H9 (cell line): ENCODE results near the gene EPHX1. TPM values are rescaled to one million over a fixed set of nuclear protein-coding genes. Genes with fewer than 3 reads are reported as not detected.

ENCODE experiments used
- DNase-seq: peaks from one replicate; pipeline ENCODE4 v3.0.0-alpha.2; 2017
- H2AFZ ChIP-seq: one replicate; pipeline ENCODE4 v1.6.1; 2013; ENCODE audit warnings: mild to moderate bottlenecking, low read length, control low read depth, moderate library complexity
- H2AK5ac ChIP-seq: 2 replicates; pipeline ENCODE4 v1.6.1; 2013; ENCODE audit warnings: low read length, control low read depth, mixed read lengths; ENCODE audit not compliant: insufficient read length
- H2BK120ac ChIP-seq: one replicate; pipeline ENCODE4 v1.6.1; 2013; ENCODE audit warnings: low read depth, mild to moderate bottlenecking, low read length, control low read depth, inconsistent platforms; ENCODE audit not compliant: poor library complexity, severe bottlenecking
- H2BK12ac ChIP-seq: 2 replicates; pipeline ENCODE4 v1.6.1; 2013; ENCODE audit warnings: low read length, control low read depth, mixed read lengths, low read depth; ENCODE audit not compliant: insufficient read length
- H2BK15ac ChIP-seq: 2 replicates; pipeline ENCODE4 v1.6.1; 2013; ENCODE audit warnings: low read depth, low read length, control low read depth
- H2BK20ac ChIP-seq: one replicate; pipeline ENCODE4 v1.6.1; 2013; ENCODE audit warnings: low read depth, mild to moderate bottlenecking, low read length, control low read depth, inconsistent platforms; ENCODE audit not compliant: poor library complexity, severe bottlenecking
- H2BK5ac ChIP-seq: 2 replicates; pipeline ENCODE4 v1.6.1; 2013; ENCODE audit warnings: low read length, control low read depth, mixed read lengths; ENCODE audit not compliant: insufficient read length
- H3K14ac ChIP-seq: 2 replicates; pipeline ENCODE4 v1.6.1; 2013; ENCODE audit warnings: low read length, control low read depth; ENCODE audit not compliant: insufficient read depth
- H3K18ac ChIP-seq: 2 replicates; pipeline ENCODE4 v1.6.1; 2013; ENCODE audit warnings: low read depth, mild to moderate bottlenecking, mixed read lengths, low read length, control low read depth; ENCODE audit not compliant: insufficient read length
- H3K23ac ChIP-seq: 2 replicates; pipeline ENCODE4 v1.6.1; 2013; ENCODE audit warnings: low read length, control low read depth, mixed read lengths, low read depth; ENCODE audit not compliant: insufficient read length
- H3K23me2 ChIP-seq: 2 replicates; pipeline ENCODE4 v1.6.1; 2013; ENCODE audit warnings: low read depth, mild to moderate bottlenecking, mixed read lengths, low read length, control low read depth; ENCODE audit not compliant: insufficient read length, poor library complexity, severe bottlenecking
- H3K27ac ChIP-seq: 2 replicates; pipeline ENCODE4 v1.5.1; 2013; ENCODE audit warnings: low read length, control low read depth, mixed read lengths, low read depth; ENCODE audit not compliant: insufficient read length
- H3K27me3 ChIP-seq: 2 replicates; pipeline ENCODE4 v1.6.1; 2013; ENCODE audit warnings: low read length, control low read depth, inconsistent platforms; ENCODE audit not compliant: insufficient read depth
- H3K4ac ChIP-seq: 2 replicates; pipeline ENCODE4 v1.6.1; 2013; ENCODE audit warnings: low read depth, mild to moderate bottlenecking, control low read depth, inconsistent platforms, low read length, moderate library complexity
- H3K4me1 ChIP-seq: 2 replicates; pipeline ENCODE4 v1.6.1; 2013; ENCODE audit warnings: low read length, control low read depth, inconsistent platforms; ENCODE audit not compliant: insufficient read depth
- H3K4me2 ChIP-seq: 2 replicates; pipeline ENCODE4 v1.6.1; 2013; ENCODE audit warnings: low read length, control low read depth, mixed read lengths; ENCODE audit not compliant: insufficient read length, insufficient read depth
- H3K56ac ChIP-seq: 2 replicates; pipeline ENCODE4 v1.6.1; 2013; ENCODE audit warnings: low read depth, mild to moderate bottlenecking, mixed read lengths, low read length, control low read depth; ENCODE audit not compliant: insufficient read length
- H3K79me1 ChIP-seq: 2 replicates; pipeline ENCODE4 v1.6.1; 2013; ENCODE audit warnings: low read depth, mild to moderate bottlenecking, moderate library complexity, low read length, control low read depth, inconsistent platforms; ENCODE audit not compliant: insufficient read depth, poor library complexity, severe bottlenecking
- H3K79me2 ChIP-seq: 2 replicates; pipeline ENCODE4 v1.6.1; 2013; ENCODE audit warnings: low read length, control low read depth, inconsistent platforms; ENCODE audit not compliant: insufficient read depth
- H3K9ac ChIP-seq: 2 replicates; pipeline ENCODE4 v1.6.1; 2013; ENCODE audit warnings: low read length, control low read depth, mixed read lengths; ENCODE audit not compliant: insufficient read length; ENCODE audit errors: extremely low read depth
- H3K9me3 ChIP-seq: one replicate; pipeline ENCODE4 v1.6.1; 2013; ENCODE audit warnings: low read depth, low read length, inconsistent platforms; ENCODE audit not compliant: control insufficient read depth
- H3T11ph ChIP-seq: one replicate; pipeline ENCODE4 v1.6.1; 2013; ENCODE audit warnings: mild to moderate bottlenecking, low read length, control low read depth, inconsistent platforms
- H4K20me1 ChIP-seq: one replicate; pipeline ENCODE4 v1.6.1; 2013; ENCODE audit not compliant: control insufficient read depth, insufficient read length, insufficient read depth
- H4K5ac ChIP-seq: 2 replicates; pipeline ENCODE4 v1.6.1; 2013; ENCODE audit warnings: low read depth, mild to moderate bottlenecking, mixed read lengths, low read length, control low read depth; ENCODE audit not compliant: insufficient read length
- H4K8ac ChIP-seq: replicated peaks from 2 replicates; pipeline ENCODE4 v1.6.1; 2013; ENCODE audit warnings: low read length, control low read depth, mixed read lengths, low read depth; ENCODE audit not compliant: insufficient read length
- H4K91ac ChIP-seq: 2 replicates; pipeline ENCODE4 v1.6.1; 2013; ENCODE audit warnings: low read depth, mild to moderate bottlenecking, moderate library complexity, mixed read lengths, low read length, control low read depth; ENCODE audit not compliant: insufficient read length
- H3K27ac Mint-ChIP-seq, 3 experiments: 2 replicates in 2 of 3; 3 replicates in 1 of 3; pipeline ENCODE4 v1.8.0; 2020 to 2021; ENCODE audit warnings: mixed read lengths in 3 of 3, mild to moderate bottlenecking in 1 of 3, moderate library complexity in 1 of 3
- H3K27me3 Mint-ChIP-seq: 2 replicates; pipeline ENCODE4 v1.8.0; 2021; ENCODE audit warnings: low read depth, mild to moderate bottlenecking, moderate library complexity, mixed read lengths
- H3K36me3 Mint-ChIP-seq, 3 experiments: 2 replicates in 2 of 3; 3 replicates in 1 of 3; pipeline ENCODE4 v1.8.0; 2020 to 2021; ENCODE audit warnings: low read depth in 3 of 3, mixed read lengths in 3 of 3; ENCODE audit not compliant: insufficient read depth in 1 of 3
- H3K4me1 Mint-ChIP-seq, 2 experiments: 2 replicates each; pipeline ENCODE4 v1.8.0; 2020; ENCODE audit warnings: mixed read lengths in 2 of 2
- H3K4me3 Mint-ChIP-seq, 2 experiments: 2 replicates in 1 of 2; 3 replicates in 1 of 2; pipeline ENCODE4 v1.8.0; 2020 to 2021; ENCODE audit warnings: mild to moderate bottlenecking in 2 of 2, mixed read lengths in 2 of 2, moderate library complexity in 1 of 2
- H3K9me3 Mint-ChIP-seq, 2 experiments: 2 replicates in 1 of 2; 3 replicates in 1 of 2; pipeline ENCODE4 v1.8.0; 2020; ENCODE audit warnings: mild to moderate bottlenecking in 2 of 2, mixed read lengths in 2 of 2, moderate library complexity in 1 of 2
- CTCF ChIP-seq: fragments of 200-600 bp; sonication (generic); conservative IDR thresholded peaks from 3 replicates; pipeline ENCODE4 v1.8.0; 2021; ENCODE audit warnings: antibody characterized with exemption, mild to moderate bottlenecking
- WGBS: extraction: QIAGEN DNeasy Blood & Tissue Kit; methylation state at CpG from one replicate; pipeline ENCODE4 v1.1.7; 2013; ENCODE audit warnings: missing lambda C conversion rate, low lambda C conversion rate, mixed read lengths; ENCODE audit not compliant: insufficient read length; ENCODE audit errors: extremely low coverage; 5-methylcytosine and 5-hydroxymethylcytosine counted together
- total RNA-seq: library from RNA; stranded (reverse); gene quantifications from 2 replicates; pipeline ENCODE4 v1.2.1, GENCODE V29; 2021

The EPHX1 gene
- total RNA-seq, 1 experiment from 2014 or later: 40.6 TPM

- Histone ChIP-seq H4K91ac (no peak overlapping the region), H3K56ac (no peak overlapping the region), H3K27me3 (no peaks in the 10 kb centered on the region), H2AK5ac (no peak overlapping the region), H2BK15ac (no peak overlapping the region), H3K4me2 (no peak overlapping the region), H3K9me3 (no peaks in the 10 kb centered on the region), H2BK12ac (no peak overlapping the region), H3K79me1 (no peaks in the 10 kb centered on the region), H2BK120ac (no peak overlapping the region), H3K23me2 (no peaks in the 10 kb centered on the region), H3T11ph (no peak overlapping the region), H4K5ac (no peak overlapping the region), H2BK20ac (no peak overlapping the region), H4K20me1 (no peaks in the 10 kb centered on the region), H3K4ac (no peak overlapping the region), H4K8ac (no peak overlapping the region), H2BK5ac (no peak overlapping the region), H3K18ac (no peak overlapping the region), H3K4me1 (no peaks in the 10 kb centered on the region), H3K9ac (no peak overlapping the region), H3K27ac (no peak overlapping the region), H3K14ac (no peak overlapping the region), H2AFZ (no peak overlapping the region), H3K23ac (no peak overlapping the region), H3K79me2 (no peaks in the 10 kb centered on the region)
- Mint-ChIP-seq H3K4me3 (no peak overlapping the region), H3K27me3 (no peaks in the 10 kb centered on the region), H3K27ac (no peak overlapping the region), H3K36me3 (peaks cover 41 to 92% (median 42%) of the 10 kb centered on the region in 3 experiments; a peak in 6 of 7 replicates), H3K9me3 (no peaks in the 10 kb centered on the region), H3K4me1 (no peaks in the 10 kb centered on the region)
- TF ChIP-seq CTCF: no peak
- WGBS: no CpG with 5 or more reads among the region's 7 CpGs
- DNase-seq: no peak
Observed at GRCh38 chr1:225860876-225861441, 51.0 kb downstream of the EPHX1 start.
